SK-N-SH (cell line): ENCODE data around the gene AHR. TPM values are rescaled to one million over a fixed set of nuclear protein-coding genes. Genes with fewer than 3 reads are reported as not detected.

ENCODE experiments used
- CTCF ChIA-PET: fragments of 300-600, 350-600 bp; formaldehyde crosslinking; extraction: SDS; loops from one replicate; lab custom pipeline; 2021; lab: Yijun Ruan, JAX
- POLR2A ChIA-PET: fragments of 350-600 bp; sonication (Branson Sonifier 250); formaldehyde crosslinking; extraction: SDS; loops from one replicate; lab custom pipeline; 2020; ENCODE audit warnings: antibody characterized with exemption, inconsistent platforms; lab: Yijun Ruan, JAX
- DNase-seq: peaks from one replicate; pipeline ENCODE4 v3.0.0; 2012
- H2AFZ ChIP-seq: fragments of 200-600 bp; sonication (generic); 2 replicates; pipeline ENCODE4 v1.8.1; 2016; ENCODE audit warnings: antibody characterized with exemption, mild to moderate bottlenecking, low read depth
- H3F3A ChIP-seq: fragments of 200-600 bp; sonication (generic); replicated peaks from 2 replicates; pipeline ENCODE3; 2016; ENCODE audit warnings: antibody characterized with exemption, mild to moderate bottlenecking; ENCODE audit not compliant: insufficient read depth
- H3K27ac ChIP-seq, 2 experiments: fragments of 200-500 bp in 1 of 2; fragments of 200-600 bp in 1 of 2; sonication (Bioruptor generic) in 1 of 2; sonication (generic), shearing (Covaris generic) in 1 of 2; 2 replicates each; pipeline versions ENCODE4 v1.5.1 to v1.6.1; 2014 to 2016; ENCODE audit warnings: low read depth in 2 of 2, inconsistent platforms in 1 of 2, low read length in 1 of 2, mild to moderate bottlenecking in 1 of 2, mixed read lengths in 1 of 2
- H3K27me3 ChIP-seq: fragments of 200-600 bp; sonication (generic), shearing (Covaris generic); 2 replicates; pipeline ENCODE4 v1.6.1; 2016; ENCODE audit warnings: mixed run types; ENCODE audit not compliant: insufficient read depth
- H3K36me3 ChIP-seq, 2 experiments: fragments of 200-500 bp in 1 of 2; fragments of 200-600 bp in 1 of 2; sonication (Bioruptor generic) in 1 of 2; sonication (generic) in 1 of 2; replicated peaks in 1 of 2; 2 replicates each; pipeline versions ENCODE3 to v1.5.1; 2014 to 2016; ENCODE audit warnings: low read length in 1 of 2, mild to moderate bottlenecking in 1 of 2; ENCODE audit not compliant: insufficient read depth in 2 of 2, control insufficient read depth in 1 of 2
- H3K4me1 ChIP-seq, 2 experiments: fragments of 200-500 bp in 1 of 2; fragments of 200-600 bp in 1 of 2; sonication (Bioruptor generic) in 1 of 2; sonication (generic), shearing (Covaris generic) in 1 of 2; 2 replicates each; pipeline versions ENCODE4 v1.5.1 to v1.6.1; 2014 to 2016; ENCODE audit warnings: low read depth in 1 of 2, low read length in 1 of 2, mixed run types in 1 of 2; ENCODE audit not compliant: insufficient read depth in 2 of 2, control insufficient read depth in 1 of 2
- H3K4me2 ChIP-seq: fragments of 200-600 bp; sonication (generic), shearing (Covaris generic); 2 replicates; pipeline ENCODE4 v1.6.1; 2017; ENCODE audit warnings: mixed run types
- H3K4me3 ChIP-seq, 2 experiments: fragments of 200-500 bp in 1 of 2; fragments of 200-600 bp in 1 of 2; sonication (Bioruptor generic) in 1 of 2; sonication (generic), shearing (Covaris generic) in 1 of 2; 2 replicates each; pipeline versions ENCODE4 v1.5.1 to v1.8.1; 2014 to 2016; ENCODE audit warnings: low read depth in 2 of 2, inconsistent platforms in 1 of 2, low read length in 1 of 2, mild to moderate bottlenecking in 1 of 2, mixed read lengths in 1 of 2, moderate library complexity in 1 of 2
- H3K79me2 ChIP-seq: fragments of 200-600 bp; sonication (generic); 2 replicates; pipeline ENCODE4 v1.8.1; 2017; ENCODE audit warnings: mild to moderate bottlenecking; ENCODE audit not compliant: insufficient read depth
- H3K9ac ChIP-seq: fragments of 200-600 bp; sonication (generic); 2 replicates; pipeline ENCODE4 v1.6.1; 2017; ENCODE audit warnings: mixed run types
- H3K9me2 ChIP-seq: fragments of 200-600 bp; sonication (generic); 2 replicates; pipeline ENCODE4 v1.6.1; 2017; ENCODE audit warnings: mixed run types
- H3K9me3 ChIP-seq: fragments of 200-600 bp; sonication (generic); 2 replicates; pipeline ENCODE4 v1.6.1; 2017; ENCODE audit warnings: mixed run types, mild to moderate bottlenecking, moderate library complexity
- H4K20me1 ChIP-seq: fragments of 200-600 bp; sonication (generic); 2 replicates; pipeline ENCODE4 v1.6.1; 2017; ENCODE audit warnings: mild to moderate bottlenecking, mixed run types; ENCODE audit not compliant: insufficient read depth
- FOSL2 ChIP-seq: IDR thresholded peaks from 2 replicates; pipeline ENCODE4 v1.4.0; 2012; ENCODE audit warnings: low read depth, mild to moderate bottlenecking, moderate library complexity, borderline replicate concordance
- JUND ChIP-seq: IDR thresholded peaks from 2 replicates; pipeline ENCODE4 v1.4.0; 2012
- POLR2AphosphoS5 ChIP-seq: IDR thresholded peaks from 2 replicates; pipeline ENCODE4 v1.6.1; 2012; ENCODE audit warnings: low read depth, low read length
- RAD21 ChIP-seq: IDR thresholded peaks from 2 replicates; pipeline ENCODE4 v1.6.1; 2012; ENCODE audit warnings: mild to moderate bottlenecking, low read length
- SIN3A ChIP-seq: IDR thresholded peaks from 2 replicates; pipeline ENCODE4 v1.6.1; 2012; ENCODE audit warnings: low read depth, mild to moderate bottlenecking, low read length, moderate library complexity, borderline replicate concordance
- SMC3 ChIP-seq: IDR thresholded peaks from 2 replicates; pipeline ENCODE4 v1.6.1; 2012; ENCODE audit warnings: low read depth, low read length, improper control_type of control experiment
- TCF12 ChIP-seq: IDR thresholded peaks from 2 replicates; pipeline ENCODE4 v1.4.0; 2012
- WGBS: methylation state at CpG from one replicate; pipeline ENCODE4 v1.1.6; 2017; ENCODE audit warnings: low lambda C conversion rate; 5-methylcytosine and 5-hydroxymethylcytosine counted together
- polyA plus RNA-seq, 3 experiments: library from polyadenylated mRNA; depleted of rRNA; stranded (reverse); fragments of >200 nt; gene quantifications; 2 replicates each; pipeline ENCODE4 v1.2.3, GENCODE V29; 2012
- TF ChIP-seq, protein P1 (sequence below): IDR thresholded peaks from 2 replicates; pipeline ENCODE4 v1.4.0; 2012; ENCODE audit warnings: low read depth
- TF ChIP-seq, protein P2 (sequence below): IDR thresholded peaks from 2 replicates; pipeline ENCODE4 v1.4.0; 2012; ENCODE audit warnings: low read depth, borderline replicate concordance
- TF ChIP-seq, protein P3 (sequence below): fragments of 150-350 bp; IDR thresholded peaks from 2 replicates; pipeline ENCODE4 v1.6.1; 2017; ENCODE audit warnings: antibody characterized with exemption, low read length, low read depth, borderline replicate concordance
- TF ChIP-seq, protein P4 (sequence below): fragments of 200-600 bp; sonication (generic); IDR thresholded peaks from 2 replicates; pipeline ENCODE4 v1.6.1; 2017; ENCODE audit warnings: antibody characterized with exemption, mild to moderate bottlenecking, moderate library complexity
- TF ChIP-seq, protein P5 (sequence below): fragments of 150-350 bp; IDR thresholded peaks from 2 replicates; pipeline ENCODE4 v1.6.1; 2016; ENCODE audit warnings: mild to moderate bottlenecking, low read depth, low read length

AHR gene
- polyA plus RNA-seq, 1 of the 3 experiments (the other 2 are of a cell fraction): not detected

DNA sequence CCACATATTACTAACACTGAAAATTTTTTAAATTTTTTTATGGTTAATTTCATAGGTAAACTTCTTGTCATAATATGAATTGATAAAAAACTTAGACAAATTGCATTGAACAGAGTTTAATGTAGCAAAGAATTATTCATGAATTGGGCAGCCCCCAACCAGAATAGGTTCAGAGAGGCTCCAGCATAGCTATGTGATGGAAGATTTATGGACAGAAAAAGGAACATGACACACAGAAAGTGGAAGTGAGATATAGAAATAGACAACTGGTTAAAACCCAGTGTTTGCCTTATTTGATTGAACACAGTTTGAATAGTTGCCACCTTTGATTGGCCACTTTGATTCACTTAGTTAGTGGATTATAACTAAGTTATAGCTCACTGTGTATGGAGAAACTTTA is 87.2 kb downstream of the AHR start:
- TF ChIP-seq FOSL2 (no peak), SMC3 (no peak), JUND (no peak), TCF12 (no peak), POLR2AphosphoS5 (no peak)
- TF ChIP-seq, protein P1, sequence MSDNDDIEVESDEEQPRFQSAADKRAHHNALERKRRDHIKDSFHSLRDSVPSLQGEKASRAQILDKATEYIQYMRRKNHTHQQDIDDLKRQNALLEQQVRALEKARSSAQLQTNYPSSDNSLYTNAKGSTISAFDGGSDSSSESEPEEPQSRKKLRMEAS: no peak
- no peak for DNase-seq
- H3K36me3 ChIP-seq: no peaks in the 10 kb centered on the region
- no peak overlapping the region for H3K4me2 ChIP-seq
- no peaks in the 10 kb centered on the region for H3F3A ChIP-seq
- H3K27me3 ChIP-seq: peaks cover 16% of the 10 kb centered on the region; the same call in 1 of the 2 replicates
- CTCF ChIA-PET: interaction anchor here (1.0 to 1.3 kb wide), 2 partner anchors 19 to 21 kb away, joined by 3 to 5 read pairs; no protein-coding TSS in a partner anchor
- H4K20me1 ChIP-seq: no peaks in the 10 kb centered on the region
- POLR2A ChIA-PET: no interaction called here
- H3K9me3 ChIP-seq: no peaks in the 10 kb centered on the region
- H3K4me3 ChIP-seq: no peak overlapping the region
- no peaks in the 10 kb centered on the region for H3K79me2 ChIP-seq
- no peak overlapping the region for H3K9ac ChIP-seq
- no peaks in the 10 kb centered on the region for H3K9me2 ChIP-seq
- H2AFZ ChIP-seq: no peak overlapping the region
- H3K27ac ChIP-seq: no peak overlapping the region
- H3K4me1 ChIP-seq: peaks cover 0 to under 1% of the 10 kb centered on the region in 2 experiments; a peak in 1 of 4 replicates

DNA sequence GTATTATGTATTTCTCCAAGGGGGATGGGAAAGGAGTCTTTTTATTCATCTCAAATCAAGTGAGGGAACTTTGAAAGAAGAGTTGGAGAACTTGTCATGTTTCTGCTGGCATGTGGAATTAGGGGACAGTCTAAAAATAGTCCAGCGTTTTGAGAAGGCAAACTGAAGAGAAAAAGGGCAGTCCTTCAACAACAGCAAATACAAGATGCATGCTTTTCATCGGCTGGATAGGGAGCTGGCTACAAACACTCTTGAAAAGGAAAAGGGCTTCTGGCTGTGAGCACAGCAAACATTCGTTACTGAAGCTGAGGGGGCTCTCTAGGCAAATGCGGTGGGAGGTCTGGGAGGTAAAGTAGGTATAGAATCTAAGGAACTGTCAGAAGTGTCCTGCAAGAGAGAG is 91.9 kb downstream of the AHR start:
- 8% methylated on average over 4 of the region's 4 CpGs for WGBS
- DNase-seq: no peak
- no peak overlapping the region for H2AFZ ChIP-seq

More for the DNA sequence above, 91.9 kb downstream of the AHR start:
- H3K27me3 ChIP-seq: peaks cover 32% of the 10 kb centered on the region; the same call in 1 of the 2 replicates
- H4K20me1 ChIP-seq: no peaks in the 10 kb centered on the region
- no peaks in the 10 kb centered on the region; a peak in 1 of 4 replicates for H3K4me1 ChIP-seq
- H3K27ac ChIP-seq: no peak overlapping the region
- H3K4me2 ChIP-seq: no peak overlapping the region
- no peak overlapping the region for H3K4me3 ChIP-seq
- ChIA-PET POLR2A (no interaction called here), CTCF (interaction anchor here (0.6 kb wide), 1 partner anchor 92 kb away, joined by 3 read pairs; the partner anchor contains the start of gene AHR)
- no peaks in the 10 kb centered on the region for H3K9me2 ChIP-seq
- H3K79me2 ChIP-seq: no peaks in the 10 kb centered on the region
- TF ChIP-seq, protein P2, sequence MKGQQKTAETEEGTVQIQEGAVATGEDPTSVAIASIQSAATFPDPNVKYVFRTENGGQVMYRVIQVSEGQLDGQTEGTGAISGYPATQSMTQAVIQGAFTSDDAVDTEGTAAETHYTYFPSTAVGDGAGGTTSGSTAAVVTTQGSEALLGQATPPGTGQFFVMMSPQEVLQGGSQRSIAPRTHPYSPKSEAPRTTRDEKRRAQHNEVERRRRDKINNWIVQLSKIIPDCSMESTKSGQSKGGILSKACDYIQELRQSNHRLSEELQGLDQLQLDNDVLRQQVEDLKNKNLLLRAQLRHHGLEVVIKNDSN: no peak
- TF ChIP-seq RAD21: no peak
- TF ChIP-seq, protein P3, sequence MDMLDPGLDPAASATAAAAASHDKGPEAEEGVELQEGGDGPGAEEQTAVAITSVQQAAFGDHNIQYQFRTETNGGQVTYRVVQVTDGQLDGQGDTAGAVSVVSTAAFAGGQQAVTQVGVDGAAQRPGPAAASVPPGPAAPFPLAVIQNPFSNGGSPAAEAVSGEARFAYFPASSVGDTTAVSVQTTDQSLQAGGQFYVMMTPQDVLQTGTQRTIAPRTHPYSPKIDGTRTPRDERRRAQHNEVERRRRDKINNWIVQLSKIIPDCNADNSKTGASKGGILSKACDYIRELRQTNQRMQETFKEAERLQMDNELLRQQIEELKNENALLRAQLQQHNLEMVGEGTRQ: no peak
- no peak for TF ChIP-seq SMC3
- TF ChIP-seq, protein P4, sequence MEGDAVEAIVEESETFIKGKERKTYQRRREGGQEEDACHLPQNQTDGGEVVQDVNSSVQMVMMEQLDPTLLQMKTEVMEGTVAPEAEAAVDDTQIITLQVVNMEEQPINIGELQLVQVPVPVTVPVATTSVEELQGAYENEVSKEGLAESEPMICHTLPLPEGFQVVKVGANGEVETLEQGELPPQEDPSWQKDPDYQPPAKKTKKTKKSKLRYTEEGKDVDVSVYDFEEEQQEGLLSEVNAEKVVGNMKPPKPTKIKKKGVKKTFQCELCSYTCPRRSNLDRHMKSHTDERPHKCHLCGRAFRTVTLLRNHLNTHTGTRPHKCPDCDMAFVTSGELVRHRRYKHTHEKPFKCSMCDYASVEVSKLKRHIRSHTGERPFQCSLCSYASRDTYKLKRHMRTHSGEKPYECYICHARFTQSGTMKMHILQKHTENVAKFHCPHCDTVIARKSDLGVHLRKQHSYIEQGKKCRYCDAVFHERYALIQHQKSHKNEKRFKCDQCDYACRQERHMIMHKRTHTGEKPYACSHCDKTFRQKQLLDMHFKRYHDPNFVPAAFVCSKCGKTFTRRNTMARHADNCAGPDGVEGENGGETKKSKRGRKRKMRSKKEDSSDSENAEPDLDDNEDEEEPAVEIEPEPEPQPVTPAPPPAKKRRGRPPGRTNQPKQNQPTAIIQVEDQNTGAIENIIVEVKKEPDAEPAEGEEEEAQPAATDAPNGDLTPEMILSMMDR: no peak
- TF ChIP-seq, protein P1: no peak
- TF ChIP-seq SIN3A: no peak
- TF ChIP-seq, protein P5, sequence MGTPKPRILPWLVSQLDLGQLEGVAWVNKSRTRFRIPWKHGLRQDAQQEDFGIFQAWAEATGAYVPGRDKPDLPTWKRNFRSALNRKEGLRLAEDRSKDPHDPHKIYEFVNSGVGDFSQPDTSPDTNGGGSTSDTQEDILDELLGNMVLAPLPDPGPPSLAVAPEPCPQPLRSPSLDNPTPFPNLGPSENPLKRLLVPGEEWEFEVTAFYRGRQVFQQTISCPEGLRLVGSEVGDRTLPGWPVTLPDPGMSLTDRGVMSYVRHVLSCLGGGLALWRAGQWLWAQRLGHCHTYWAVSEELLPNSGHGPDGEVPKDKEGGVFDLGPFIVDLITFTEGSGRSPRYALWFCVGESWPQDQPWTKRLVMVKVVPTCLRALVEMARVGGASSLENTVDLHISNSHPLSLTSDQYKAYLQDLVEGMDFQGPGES: no peak
- peaks cover 4% of the 10 kb centered on the region; the same call in 1 of the 2 replicates for H3K9me3 ChIP-seq
- no peaks in the 10 kb centered on the region for H3K36me3 ChIP-seq
- H3F3A ChIP-seq: no peaks in the 10 kb centered on the region
- H3K9ac ChIP-seq: no peak overlapping the region
